OCI-LY7 (cell line): ENCODE measurements around the gene FAM181A.

Experiments used
- EZH2phosphoT487 ChIP-seq: fragments of 200-600 bp; sonication (generic); IDR thresholded peaks from 2 replicates; pipeline ENCODE4 v1.6.1; 2018; ENCODE audit warnings: low read depth, borderline replicate concordance, mild to moderate bottlenecking, mixed run types, antibody characterized with exemption, low read length, moderate library complexity, mixed read lengths
- TF ChIP-seq, protein P1 (sequence below): fragments of 200-600 bp; sonication (generic); conservative IDR thresholded peaks from 2 replicates; pipeline ENCODE4 v1.5.1; 2014; ENCODE audit warnings: mild to moderate bottlenecking, antibody characterized with exemption, low read length, moderate library complexity, mixed read lengths

DNA sequence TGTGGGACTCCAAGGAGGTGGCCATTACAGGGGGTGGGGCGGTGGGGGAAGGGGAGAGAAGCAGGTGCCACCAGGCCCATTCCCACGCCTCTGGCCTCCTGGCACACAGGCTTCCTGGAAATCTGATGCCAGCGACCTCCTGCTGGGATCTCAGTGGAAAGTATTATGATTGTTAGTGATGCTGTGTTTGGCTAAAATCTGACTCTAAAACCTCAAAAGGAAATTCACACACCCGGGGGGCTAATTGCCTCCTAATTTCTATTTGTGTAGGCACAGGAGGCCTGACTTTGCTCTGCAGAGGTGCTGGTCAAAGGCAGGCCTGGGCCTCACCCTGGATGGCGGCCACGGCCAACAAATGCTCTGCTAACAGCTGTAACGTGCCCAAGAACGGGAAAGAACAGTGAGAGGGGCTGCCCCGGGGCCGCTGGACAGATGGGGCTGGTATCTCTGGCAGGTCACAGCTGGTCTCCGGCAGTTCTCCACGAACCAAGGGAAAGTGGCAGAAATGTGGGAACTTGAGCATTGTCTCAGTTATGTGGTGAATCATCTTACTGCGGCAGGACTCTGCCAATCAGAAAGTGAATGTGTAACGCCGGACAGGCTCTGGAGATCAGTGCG is 14.3 kb downstream of the FAM181A start:
- TF ChIP-seq, protein P1, sequence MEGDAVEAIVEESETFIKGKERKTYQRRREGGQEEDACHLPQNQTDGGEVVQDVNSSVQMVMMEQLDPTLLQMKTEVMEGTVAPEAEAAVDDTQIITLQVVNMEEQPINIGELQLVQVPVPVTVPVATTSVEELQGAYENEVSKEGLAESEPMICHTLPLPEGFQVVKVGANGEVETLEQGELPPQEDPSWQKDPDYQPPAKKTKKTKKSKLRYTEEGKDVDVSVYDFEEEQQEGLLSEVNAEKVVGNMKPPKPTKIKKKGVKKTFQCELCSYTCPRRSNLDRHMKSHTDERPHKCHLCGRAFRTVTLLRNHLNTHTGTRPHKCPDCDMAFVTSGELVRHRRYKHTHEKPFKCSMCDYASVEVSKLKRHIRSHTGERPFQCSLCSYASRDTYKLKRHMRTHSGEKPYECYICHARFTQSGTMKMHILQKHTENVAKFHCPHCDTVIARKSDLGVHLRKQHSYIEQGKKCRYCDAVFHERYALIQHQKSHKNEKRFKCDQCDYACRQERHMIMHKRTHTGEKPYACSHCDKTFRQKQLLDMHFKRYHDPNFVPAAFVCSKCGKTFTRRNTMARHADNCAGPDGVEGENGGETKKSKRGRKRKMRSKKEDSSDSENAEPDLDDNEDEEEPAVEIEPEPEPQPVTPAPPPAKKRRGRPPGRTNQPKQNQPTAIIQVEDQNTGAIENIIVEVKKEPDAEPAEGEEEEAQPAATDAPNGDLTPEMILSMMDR, result no peak
- TF ChIP-seq EZH2phosphoT487, result no peak
